K562 (cell line): ENCODE results near the gene ITPRIPL2. TPM values are rescaled to one million over a fixed set of nuclear protein-coding genes. Genes with fewer than 3 reads are reported as not detected.

Experiments
- ATAC-seq: fragments of 200-7000 bp; cut with Tn5 transposase; 3 replicates; pipeline ENCODE4 v1.9.1; 2020; ENCODE audit warnings: moderate library complexity
- BruUV-seq: library from RNA; stranded (reverse); fragments of 400-500 nt; replicated peaks from 2 replicates; lab custom pipeline; 2021; lab: Mats Ljungman, UMichigan
- CTCF ChIA-PET: fragments of 300-600 bp; formaldehyde crosslinking; extraction: SDS; loops from one replicate; lab custom pipeline; 2021; ENCODE audit warnings: low intra/inter-chr PET ratio; lab: Yijun Ruan, JAX
- POLR2A ChIA-PET: fragments of 300-600, 350-650 bp; sonication (Branson Sonifier 250); formaldehyde crosslinking; extraction: SDS; loops from one replicate; lab custom pipeline; 2021; ENCODE audit warnings: antibody characterized with exemption, inconsistent platforms; lab: Yijun Ruan, JAX
- DNase-seq, 4 experiments: peaks; one replicate each; pipeline versions ENCODE4 v3.0.0 to v3.0.0-alpha.2; 2011 to 2018; ENCODE audit warnings: low spot score in 3 of 4, mixed read lengths in 3 of 4; ENCODE audit errors: extremely low read depth in 1 of 4
- FAIRE-seq: peaks from 2 replicates; lab custom pipeline; 2011; peaks lifted over from hg19 to GRCh38; lab: Jason Lieb, UNC
- H2AFZ ChIP-seq: 2 replicates; pipeline ENCODE4 v1.6.0; 2011; ENCODE audit warnings: low read depth, low read length, control low read depth, inconsistent platforms
- H3K27ac ChIP-seq: fragments of 200-600 bp; 3 replicates; pipeline ENCODE4 v1.8.0; 2011; ENCODE audit warnings: low read depth, mild to moderate bottlenecking, control low read depth, inconsistent platforms, low read length, moderate library complexity, mixed read lengths; ENCODE audit errors: extremely low read depth
- H3K27me3 ChIP-seq, 2 experiments: fragments of 300-600 bp in 1 of 2; 2 replicates in 1 of 2; 3 replicates in 1 of 2; pipeline versions ENCODE4 v1.6.0 to v1.8.0; 2011; ENCODE audit warnings: inconsistent platforms in 2 of 2, low read length in 2 of 2, mild to moderate bottlenecking in 1 of 2, mixed read lengths in 1 of 2, moderate library complexity in 1 of 2; ENCODE audit not compliant: control insufficient read depth in 2 of 2, insufficient read depth in 2 of 2
- H3K36me3 ChIP-seq: fragments of 300-600 bp; 3 replicates; pipeline ENCODE4 v1.8.0; 2011; ENCODE audit warnings: mild to moderate bottlenecking, low read length, inconsistent platforms; ENCODE audit not compliant: control insufficient read depth, insufficient read depth
- H3K4me1 ChIP-seq, 2 experiments: fragments of 200-600 bp in 1 of 2; replicated peaks in 1 of 2; 2 replicates in 1 of 2; 3 replicates in 1 of 2; pipeline versions ENCODE4 v1.5.1 to v1.8.0; 2011; ENCODE audit warnings: inconsistent platforms in 2 of 2, low read length in 2 of 2, mild to moderate bottlenecking in 1 of 2, mixed read lengths in 1 of 2, moderate library complexity in 1 of 2; ENCODE audit not compliant: control insufficient read depth in 2 of 2, insufficient read depth in 2 of 2
- H3K4me2 ChIP-seq: 2 replicates; pipeline ENCODE4 v1.6.1; 2011; ENCODE audit warnings: low read length, control low read depth, inconsistent platforms, mixed read lengths; ENCODE audit not compliant: insufficient read depth
- H3K4me3 ChIP-seq: fragments of 200-600 bp; sonication (generic), shearing (Covaris generic); 2 replicates; pipeline ENCODE4 v1.5.1; 2016; ENCODE audit warnings: control low read depth, inconsistent platforms
- H3K79me2 ChIP-seq: fragments of 200-600 bp; 3 replicates; pipeline ENCODE4 v1.8.0; 2011; ENCODE audit warnings: low read length, inconsistent platforms; ENCODE audit not compliant: control insufficient read depth, insufficient read depth
- H3K9ac ChIP-seq, 2 experiments: 2 replicates each; pipeline versions ENCODE4 v1.6.0 to v1.6.1; 2011; ENCODE audit warnings: low read depth in 2 of 2, low read length in 2 of 2, control low read depth in 1 of 2, inconsistent platforms in 1 of 2, mild to moderate bottlenecking in 1 of 2, mixed read lengths in 1 of 2; ENCODE audit not compliant: insufficient read depth in 1 of 2
- H3K9me1 ChIP-seq: one replicate; pipeline ENCODE4 v1.6.0; 2011; ENCODE audit warnings: inconsistent platforms, mild to moderate bottlenecking, low read length, moderate library complexity; ENCODE audit not compliant: control insufficient read depth, insufficient read depth
- H3K9me3 ChIP-seq: replicated peaks from 2 replicates; pipeline ENCODE4 v1.5.1; 2011; ENCODE audit warnings: low read depth, low read length, inconsistent platforms; ENCODE audit not compliant: control insufficient read depth, insufficient read depth
- H4K20me1 ChIP-seq: replicated peaks from 2 replicates; pipeline ENCODE4 v1.6.1; 2011; ENCODE audit warnings: low read length, inconsistent platforms, mixed read lengths; ENCODE audit not compliant: control insufficient read depth, insufficient read depth
- ARNT ChIP-seq, 2 experiments: fragments of 450-650 bp; IDR thresholded peaks; 2 replicates each; pipeline ENCODE4 v1.6.1; 2016; ENCODE audit warnings: mild to moderate bottlenecking in 1 of 2
- BRD9 ChIP-seq: fragments of 450-650 bp; IDR thresholded peaks from 2 replicates; pipeline ENCODE4 v1.6.1; 2018; ENCODE audit warnings: low read depth; ENCODE audit not compliant: partially characterized antibody
- CBX1 ChIP-seq: sonication (generic); IDR thresholded peaks from 2 replicates; pipeline ENCODE4 v1.6.1; 2016; ENCODE audit warnings: antibody characterized with exemption, low read depth, mild to moderate bottlenecking
- ETV1 ChIP-seq: fragments of 450-650 bp; conservative IDR thresholded peaks from 2 replicates; pipeline ENCODE4 v1.6.1; 2016; ENCODE audit warnings: missing genetic modification characterization, control low read depth, low read depth, missing compliant biosample characterization
- ETV6 ChIP-seq, 3 experiments: fragments of 150-350 bp in 1 of 3; sonication (generic) in 1 of 3; formaldehyde crosslinking in 1 of 3; IDR thresholded peaks; 2 replicates each; pipeline versions ENCODE4 v1.6.1 to v1.8.0; 2014 to 2022; ENCODE audit warnings: borderline replicate concordance in 2 of 3, low read depth in 2 of 3, antibody characterized with exemption in 1 of 3, low read length in 1 of 3, mild to moderate bottlenecking in 1 of 3, missing genetic modification reagents in 1 of 3
- FOXA1 ChIP-seq: fragments of 450-650 bp; IDR thresholded peaks from 2 replicates; pipeline ENCODE4 v1.6.1; 2016; ENCODE audit warnings: mild to moderate bottlenecking, borderline replicate concordance
- HDAC2 ChIP-seq: fragments of 450-650 bp; IDR thresholded peaks from 2 replicates; pipeline ENCODE4 v1.6.1; 2016; ENCODE audit warnings: mild to moderate bottlenecking
- MCM3 ChIP-seq: fragments of 450-650 bp; IDR thresholded peaks from 2 replicates; pipeline ENCODE4 v1.6.1; 2016
- NCOA4 ChIP-seq: fragments of 450-650 bp; IDR thresholded peaks from 2 replicates; pipeline ENCODE4 v1.6.1; 2018; ENCODE audit warnings: mild to moderate bottlenecking; ENCODE audit not compliant: partially characterized antibody
- NFRKB ChIP-seq: fragments of 450-650 bp; IDR thresholded peaks from 2 replicates; pipeline ENCODE4 v1.6.1; 2016; ENCODE audit warnings: low read depth
- PML ChIP-seq: IDR thresholded peaks from 2 replicates; pipeline ENCODE4 v1.6.1; 2012; ENCODE audit warnings: low read length, inconsistent platforms
- RBFOX2 ChIP-seq: fragments of 200-400 bp; formaldehyde crosslinking; IDR thresholded peaks from 2 replicates; pipeline ENCODE4 v1.6.1; 2017; ENCODE audit warnings: low read depth, mild to moderate bottlenecking, low read length, moderate library complexity
- RBM25 ChIP-seq: fragments of 200-400 bp; formaldehyde crosslinking; IDR thresholded peaks from 2 replicates; pipeline ENCODE4 v1.6.1; 2018; ENCODE audit warnings: low read length, low read depth, moderate library complexity; ENCODE audit not compliant: severe bottlenecking
- RCOR1 ChIP-seq, 2 experiments: IDR thresholded peaks; 2 replicates each; pipeline ENCODE4 v1.6.1; 2012; ENCODE audit warnings: low read depth in 2 of 2, low read length in 2 of 2, borderline replicate concordance in 1 of 2, improper control_type of control experiment in 1 of 2
- SIX5 ChIP-seq, 2 experiments: IDR thresholded peaks; 2 replicates each; pipeline ENCODE4 v1.6.1; 2011; ENCODE audit warnings: low read length in 2 of 2, borderline replicate concordance in 1 of 2, low read depth in 1 of 2, mild to moderate bottlenecking in 1 of 2, moderate library complexity in 1 of 2; ENCODE audit not compliant: insufficient read depth in 1 of 2
- SMARCA5 ChIP-seq: fragments of 450-650 bp; IDR thresholded peaks from 2 replicates; pipeline ENCODE4 v1.6.1; 2016
- TAL1 ChIP-seq: fragments of 450-650 bp; IDR thresholded peaks from 2 replicates; pipeline ENCODE4 v1.6.1; 2016; ENCODE audit warnings: mild to moderate bottlenecking
- ZBTB7A ChIP-seq: IDR thresholded peaks from 2 replicates; pipeline ENCODE4 v1.6.1; 2011; ENCODE audit warnings: low read depth, mild to moderate bottlenecking, low read length, moderate library complexity, borderline replicate concordance; ENCODE audit not compliant: control insufficient read depth
- ZFP36 ChIP-seq: fragments of 150-350 bp; IDR thresholded peaks from 2 replicates; pipeline ENCODE4 v1.6.1; 2018; ENCODE audit warnings: low read length, low read depth; ENCODE audit not compliant: partially characterized antibody
- ZNF644 ChIP-seq: fragments of 200-800 bp; sonication (Bioruptor generic); IDR thresholded peaks from 2 replicates; pipeline ENCODE4 v1.6.1; 2016; ENCODE audit warnings: low read depth, missing genetic modification characterization, missing compliant biosample characterization
- ZNF695 ChIP-seq: fragments of 450-650 bp; formaldehyde crosslinking; IDR thresholded peaks from 2 replicates; pipeline ENCODE4 v1.4.0; 2020; ENCODE audit warnings: mild to moderate bottlenecking, moderate library complexity
- WGBS: fragments of 100-300 bp; shearing (Covaris generic); methylation state at CpG from one replicate; pipeline ENCODE4 v1.1.6; 2016; ENCODE audit warnings: low coverage, mixed read lengths; ENCODE audit not compliant: insufficient coverage; ENCODE audit errors: missing lambda C conversion rate; 5-methylcytosine and 5-hydroxymethylcytosine counted together
- in situ Hi-C: fragments of 300-500 bp; cut with MboI; formaldehyde crosslinking; loops from 4 replicates; pipeline ENCODE4 v1.15.0; 2018; ENCODE audit warnings: inconsistent platforms, mixed read lengths
- intact Hi-C: fragments of 100-400 bp; cut with micrococcal nuclease; formaldehyde crosslinking; loops from 2 replicates; pipeline ENCODE4 v1.14.2; 2022
- polyA plus RNA-seq, 8 experiments: library from polyadenylated mRNA; depleted of rRNA in 4 of 8; stranded (reverse) in 5 of 8; unstranded in 3 of 8; fragments of >200 nt; fragmentation: Nextera tagmentation in 2 of 8; fragmentation: Illumina TruSeq in 1 of 8; extraction: Ambion mirVana in 2 of 8; extraction: Trizol in 1 of 8; gene quantifications; 2 replicates each; pipeline versions ENCODE4 v1.2.1 to v1.2.3, GENCODE V29; 2011 to 2014; ENCODE audit warnings: inconsistent platforms in 1 of 8, missing spikeins in 1 of 8
- total RNA-seq, 7 experiments: library from RNA; depleted of rRNA in 6 of 7; stranded (reverse); fragments of >200 nt in 6 of 7; fragmentation: Illumina TruSeq in 2 of 7; extraction: Trizol in 2 of 7; gene quantifications; 2 replicates each; pipeline versions ENCODE4 v1.2.1 to v1.2.3, GENCODE V29; 2011 to 2021; ENCODE audit warnings: low replicate concordance in 1 of 7
- TF ChIP-seq, protein P1 (sequence below): fragments of 450-650 bp; formaldehyde crosslinking; IDR thresholded peaks from 2 replicates; pipeline ENCODE4 v1.4.0; 2020; ENCODE audit warnings: mild to moderate bottlenecking, mixed read lengths

The ITPRIPL2 gene
- total and polyA plus RNA-seq, 9 of the 15 experiments (the other 6 are each of a cell fraction or from before 2014, with no cell fraction given): 0.04 to 2.2 (median 0.58) TPM

DNA sequence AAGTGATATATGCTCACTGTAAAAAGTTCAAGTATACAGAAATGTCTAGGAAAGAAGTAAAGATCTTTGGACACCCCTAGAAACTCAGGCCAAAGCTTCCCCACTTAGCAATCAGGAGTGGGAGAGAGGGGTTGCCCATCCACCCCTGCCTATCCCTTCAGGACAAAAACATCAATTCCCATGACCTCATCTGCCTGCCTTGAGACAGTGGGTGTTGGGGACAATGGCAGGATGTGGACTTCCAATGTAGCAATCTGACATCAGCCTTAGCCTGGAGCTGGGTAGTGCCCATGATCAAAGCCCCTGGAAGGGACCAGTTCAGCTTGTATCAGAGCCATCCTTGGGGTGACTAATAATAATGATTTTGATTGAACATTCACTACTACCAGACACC, 18.1 kb downstream of the ITPRIPL2 start (continued):
- TF ChIP-seq NCOA4: no peak
- TF ChIP-seq ETV6 (IDR thresholded peaks at IDR 0.05; ENCODE audit: borderline replicate concordance in 1 of 2, low read depth in 2 of 2, low read length in 1 of 2): no peak
- TF ChIP-seq ETV6 (CRISPR knock-in tag; IDR thresholded peaks at IDR 0.05; ENCODE audit: borderline replicate concordance): no peak
- TF ChIP-seq RBFOX2: no peak
- TF ChIP-seq SIX5 (IDR thresholded peaks at IDR 0.05; ENCODE audit: borderline replicate concordance in 1 of 2, insufficient read depth in 1 of 2, low read depth in 1 of 2, low read length in 2 of 2): no peak

- in situ Hi-C loops: no loop called here
- WGBS: no CpG with 5 or more reads among the region's 1 CpG
- peaks cover 17 to 30% of the 10 kb centered on the region in 2 experiments for H3K4me1 ChIP-seq
- intact Hi-C loops: no loop called here
- no peaks in the 10 kb centered on the region for H3K36me3 ChIP-seq
- H2AFZ ChIP-seq: no peak overlapping the region
- no peak overlapping the region for H3K9ac ChIP-seq
- H3K79me2 ChIP-seq: no peaks in the 10 kb centered on the region
- H3K9me3 ChIP-seq: no peaks in the 10 kb centered on the region
- ChIA-PET CTCF (no interaction called here), POLR2A (interaction anchor here (1.0 kb wide), 1 partner anchor 13 kb away, joined by 3 read pairs; no protein-coding TSS in a partner anchor)
- no peak overlapping the region for H3K4me2 ChIP-seq
- no peaks in the 10 kb centered on the region for H4K20me1 ChIP-seq
- ATAC-seq: no peak
- no TSS peak for BruUV-seq
- H3K9me1 ChIP-seq: no peaks in the 10 kb centered on the region
- FAIRE-seq: no peak
- no peak overlapping the region for H3K4me3 ChIP-seq
- H3K27me3 ChIP-seq: no peaks in the 10 kb centered on the region; a peak in 1 of 5 replicates
- no peak for DNase-seq
- no peak overlapping the region for H3K27ac ChIP-seq
- TF ChIP-seq NFRKB (no peak), TAL1 (no peak), PML (no peak), ZBTB7A (no peak), ETV1 (tag) (peak; percentile 28; the same call in 1 of the 2 replicates), RBM25 (peak; percentile 96), SMARCA5 (peak; percentile 42; the same call in 1 of the 2 replicates), ARNT (IDR thresholded peaks at IDR 0.05) (no peak), FOXA1 (no peak), HDAC2 (peak; percentile 50; the same call in 1 of the 2 replicates), ZNF695 (CRISPR knock-in tag) (no peak), RCOR1 (IDR thresholded peaks at IDR 0.05; ENCODE audit: borderline replicate concordance in 1 of 2, low read depth in 2 of 2, low read length in 2 of 2) (0 out of 4 replicates have a peak, but pooled peaks of 1 of the 2 experiments have one; percentile 35), ZFP36 (peak; percentile 79), CBX1 (0 out of 2 replicates have a peak, but pooled peaks have one; percentile 38), MCM3 (no peak), BRD9 (peak; percentile 77), ZNF644 (tag) (no peak)
- TF ChIP-seq, protein P1, sequence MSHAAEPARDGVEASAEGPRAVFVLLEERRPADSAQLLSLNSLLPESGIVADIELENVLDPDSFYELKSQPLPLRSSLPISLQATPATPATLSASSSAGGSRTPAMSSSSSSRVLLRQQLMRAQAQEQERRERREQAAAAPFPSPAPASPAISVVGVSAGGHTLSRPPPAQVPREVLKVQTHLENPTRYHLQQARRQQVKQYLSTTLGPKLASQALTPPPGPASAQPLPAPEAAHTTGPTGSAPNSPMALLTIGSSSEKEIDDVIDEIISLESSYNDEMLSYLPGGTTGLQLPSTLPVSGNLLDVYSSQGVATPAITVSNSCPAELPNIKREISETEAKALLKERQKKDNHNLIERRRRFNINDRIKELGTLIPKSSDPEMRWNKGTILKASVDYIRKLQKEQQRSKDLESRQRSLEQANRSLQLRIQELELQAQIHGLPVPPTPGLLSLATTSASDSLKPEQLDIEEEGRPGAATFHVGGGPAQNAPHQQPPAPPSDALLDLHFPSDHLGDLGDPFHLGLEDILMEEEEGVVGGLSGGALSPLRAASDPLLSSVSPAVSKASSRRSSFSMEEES (CRISPR knock-in tag): peak; percentile 58
Observed at GRCh38 chr16:19132255-19132654, 18.5 kb downstream of the ITPRIPL2 start.
